Skeletal muscle tissue (tissue), 4 donors: ENCODE measurements around the gene GABARAPL2. TPM values are rescaled to one million over a fixed set of nuclear protein-coding genes. Genes with fewer than 3 reads are reported as not detected.
A peak's percentile ranks its signal among the peaks of the same experiment; 100 is the strongest.

Experiments used
- H3K27ac ChIP-seq: one replicate; pipeline ENCODE4 v1.7.0; 2013; ENCODE audit warnings: mild to moderate bottlenecking, low read depth, low read length, inconsistent platforms
- H3K27me3 ChIP-seq, 3 donors: one replicate each; pipeline ENCODE4 v1.7.0; 2013; ENCODE audit warnings: low read length in 3 of 3; ENCODE audit not compliant: control insufficient read depth in 3 of 3, insufficient read depth in 3 of 3
- H3K36me3 ChIP-seq, 3 donors: one replicate each; pipeline ENCODE4 v1.7.0; 2013; ENCODE audit warnings: low read length in 3 of 3; ENCODE audit not compliant: control insufficient read depth in 3 of 3, insufficient read depth in 3 of 3
- H3K4me1 ChIP-seq, 3 donors: one replicate each; pipeline ENCODE4 v1.7.0; 2013; ENCODE audit warnings: low read length in 3 of 3, mild to moderate bottlenecking in 3 of 3; ENCODE audit not compliant: control insufficient read depth in 3 of 3, insufficient read depth in 3 of 3
- H3K4me3 ChIP-seq, 3 donors: one replicate each; pipeline ENCODE4 v1.7.0; 2013; ENCODE audit warnings: low read length in 3 of 3
- H3K9ac ChIP-seq, 3 donors: one replicate each; pipeline ENCODE4 v1.7.0; 2013; ENCODE audit warnings: low read length in 3 of 3, mild to moderate bottlenecking in 3 of 3, moderate library complexity in 2 of 3, low read depth in 1 of 3
- H3K9me3 ChIP-seq, 3 donors: one replicate each; pipeline ENCODE4 v1.7.0; 2013; ENCODE audit warnings: low read length in 3 of 3; ENCODE audit not compliant: control insufficient read depth in 3 of 3
- total RNA-seq: library from RNA; depleted of rRNA; stranded (reverse); fragments of >200 nt; gene quantifications from one replicate; pipeline ENCODE4 v1.2.3, GENCODE V29; 2014
- donor health status: Osteomylitis.

The GABARAPL2 gene
- total RNA-seq, 1 donor from 2014 or later, result 67.8 TPM

DNA sequence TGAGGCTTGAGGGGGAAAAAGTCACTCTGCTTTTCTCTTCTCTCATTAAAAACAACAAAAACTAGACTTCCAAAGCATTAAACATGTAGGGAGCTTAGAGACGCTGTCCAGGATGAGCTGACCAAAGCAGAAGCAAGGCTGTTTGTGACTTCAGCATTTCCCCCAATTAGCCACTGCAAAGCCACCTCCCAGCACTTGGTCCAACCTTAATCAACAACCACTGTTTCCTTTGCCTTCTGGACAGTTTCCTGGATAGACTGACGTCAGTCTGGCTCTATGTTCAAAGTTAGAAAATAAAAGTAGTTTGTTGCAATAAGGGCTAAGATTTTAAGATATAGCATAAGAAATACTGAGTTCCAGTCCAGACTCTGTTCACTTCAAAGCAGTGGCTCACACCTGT is 13.2 kb upstream of the GABARAPL2 start:
- Histone ChIP-seq H3K9me3 (no peaks in the 10 kb centered on the region), H3K4me1 (peaks cover 4 to 11% (median 9%) of the 10 kb centered on the region in 3 donors), H3K27me3 (no peaks in the 10 kb centered on the region), H3K36me3 (no peaks in the 10 kb centered on the region), H3K4me3 (no peak overlapping the region), H3K27ac (peak overlapping the region; percentile 38), H3K9ac (no peak overlapping the region)

DNA sequence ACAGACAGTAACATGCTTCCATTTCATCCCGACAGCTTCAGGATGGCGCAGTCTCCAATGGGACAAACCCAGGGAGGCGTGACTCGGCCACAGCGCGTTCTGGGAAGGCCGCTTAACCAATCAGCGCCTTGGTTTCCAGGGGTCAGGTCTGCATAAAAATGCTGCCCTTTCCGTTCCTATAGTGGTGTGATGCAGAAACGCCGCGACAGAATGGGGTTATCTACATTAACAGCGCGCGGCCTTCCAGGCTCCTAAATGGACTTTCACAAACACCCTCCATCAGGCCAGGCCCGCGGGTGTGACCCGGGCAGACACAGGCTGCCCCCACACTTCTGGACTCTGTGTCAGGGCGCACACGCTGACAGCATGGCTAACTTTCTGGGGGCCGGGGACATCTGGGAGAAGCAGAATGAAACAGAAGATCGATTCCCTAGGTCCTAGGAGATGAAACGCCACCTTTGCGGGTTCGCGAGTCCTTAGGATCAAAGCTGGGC is 10.9 kb upstream of the GABARAPL2 start:
- peak overlapping the region; percentile 81 for H3K27ac ChIP-seq
- no peaks in the 10 kb centered on the region for H3K36me3 ChIP-seq
- peak overlapping the region; percentile 72 to 82 (median 76) for H3K9ac ChIP-seq

DNA sequence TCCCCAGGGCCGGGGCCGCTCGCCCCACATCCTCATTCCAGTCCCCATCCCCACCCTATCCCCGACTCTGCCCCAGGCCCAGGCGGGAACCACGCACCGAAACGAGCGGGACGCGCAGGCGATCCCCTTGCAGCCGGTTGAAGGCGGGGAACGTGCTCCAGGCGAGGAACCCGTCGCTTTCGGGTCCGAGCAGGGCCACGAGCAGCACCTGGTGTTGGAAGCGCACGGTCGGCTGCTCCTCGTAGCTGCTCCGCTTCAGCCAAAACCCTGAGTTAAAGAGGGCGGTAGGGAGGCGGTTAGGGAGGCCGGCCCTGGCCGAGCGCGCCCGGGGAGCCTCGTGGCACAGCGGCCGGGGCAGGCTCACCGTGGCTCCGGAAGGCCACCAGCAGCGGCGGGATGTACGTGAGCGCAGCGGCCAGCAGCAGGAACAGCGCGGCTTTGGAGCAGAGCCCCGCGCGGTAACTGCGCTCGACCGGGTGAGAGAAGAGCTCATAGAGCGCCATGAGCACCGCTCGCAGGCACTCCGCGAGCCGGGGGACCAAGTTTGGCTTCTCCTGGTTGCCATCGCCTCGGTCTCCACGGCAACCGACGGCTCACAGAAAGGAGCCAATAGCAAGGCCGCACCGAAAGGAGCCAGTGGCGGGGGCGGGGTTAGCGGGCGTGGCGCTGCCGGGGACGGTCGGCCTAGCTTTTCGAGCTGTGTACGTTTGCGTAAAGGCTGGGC is 10.3 kb upstream of the GABARAPL2 start, which contains the start of gene TMEM231:
TMEM231 (minus strand) TSS at position 546 of the 724 bp plus-strand sequence; CDS start at position 503, 43 bp downstream.
- no peaks in the 10 kb centered on the region for H3K9me3 ChIP-seq
- H3K4me1 ChIP-seq, result peaks cover 4 to 11% (median 9%) of the 10 kb centered on the region in 3 donors
- no peaks in the 10 kb centered on the region for H3K36me3 ChIP-seq
- H3K27me3 ChIP-seq, result no peaks in the 10 kb centered on the region
- peak within 1 kb of the TSS; percentile 81 for H3K27ac ChIP-seq
- peak within 1 kb of the TSS; percentile 86 to 91 (median 87) for H3K4me3 ChIP-seq
- peak within 1 kb of the TSS; percentile 72 to 82 (median 76) for H3K9ac ChIP-seq

More for the DNA sequence above, 10.9 kb upstream of the GABARAPL2 start:
- H3K4me1 ChIP-seq, result peaks cover 4 to 11% (median 9%) of the 10 kb centered on the region in 3 donors
- H3K27me3 ChIP-seq, result no peaks in the 10 kb centered on the region
- peak overlapping the region; percentile 86 to 91 (median 87) for H3K4me3 ChIP-seq
- no peaks in the 10 kb centered on the region for H3K9me3 ChIP-seq

- Histone ChIP-seq H3K27ac (peak overlapping the region; percentile 81), H3K4me3 (peak overlapping the region; percentile 86 to 91 (median 87)), H3K4me1 (peaks cover 4 to 11% (median 9%) of the 10 kb centered on the region in 3 donors), H3K9me3 (no peaks in the 10 kb centered on the region), H3K27me3 (no peaks in the 10 kb centered on the region), H3K36me3 (no peaks in the 10 kb centered on the region), H3K9ac (peak overlapping the region; percentile 54 to 82 (median 60))
These were observed 9.7 kb upstream of the GABARAPL2 start for GRCh38 chr16:75556431-75556950.

- Histone ChIP-seq H3K27ac (no peak overlapping the region), H3K9me3 (no peaks in the 10 kb centered on the region), H3K36me3 (no peaks in the 10 kb centered on the region), H3K4me3 (no peak overlapping the region), H3K27me3 (no peaks in the 10 kb centered on the region), H3K9ac (no peak overlapping the region), H3K4me1 (peaks cover 4 to 9% (median 9%) of the 10 kb centered on the region in 3 donors)
These were observed 7.3 kb upstream of the GABARAPL2 start for GRCh38 chr16:75558846-75559401.

GRCh38 chr16:75559564-75560372 is 6.4 kb upstream of the GABARAPL2 start:
- H3K9ac ChIP-seq, result no peak overlapping the region
- peaks cover 4 to 9% (median 9%) of the 10 kb centered on the region in 3 donors for H3K4me1 ChIP-seq
- H3K4me3 ChIP-seq, result no peak overlapping the region
- no peaks in the 10 kb centered on the region for H3K36me3 ChIP-seq
- no peaks in the 10 kb centered on the region for H3K9me3 ChIP-seq
- peak overlapping the region; percentile 12 for H3K27ac ChIP-seq
- H3K27me3 ChIP-seq, result no peaks in the 10 kb centered on the region

GRCh38 chr16:75565640-75566039 is 539 bp upstream of the GABARAPL2 start:
- Histone ChIP-seq H3K9ac (peak overlapping the region; percentile 71 to 94 (median 93)), H3K4me3 (peak overlapping the region; percentile 82 to 96 (median 92)), H3K27ac (peak overlapping the region; percentile 84), H3K27me3 (no peaks in the 10 kb centered on the region), H3K4me1 (peaks cover 24 to 48% (median 33%) of the 10 kb centered on the region in 3 donors), H3K9me3 (no peaks in the 10 kb centered on the region), H3K36me3 (peaks cover 23 to 30% (median 26%) of the 10 kb centered on the region in 3 donors)

- Histone ChIP-seq H3K4me3 (peak overlapping the region; percentile 82 to 96 (median 92)), H3K27me3 (no peaks in the 10 kb centered on the region), H3K36me3 (peaks cover 23 to 36% (median 30%) of the 10 kb centered on the region in 3 donors), H3K4me1 (peaks cover 27 to 48% (median 38%) of the 10 kb centered on the region in 3 donors), H3K9me3 (no peaks in the 10 kb centered on the region), H3K27ac (peak overlapping the region; percentile 84), H3K9ac (peak overlapping the region; percentile 92 to 94 (median 93))
These were observed 628 bp downstream of the GABARAPL2 start for GRCh38 chr16:75566758-75567255.

DNA sequence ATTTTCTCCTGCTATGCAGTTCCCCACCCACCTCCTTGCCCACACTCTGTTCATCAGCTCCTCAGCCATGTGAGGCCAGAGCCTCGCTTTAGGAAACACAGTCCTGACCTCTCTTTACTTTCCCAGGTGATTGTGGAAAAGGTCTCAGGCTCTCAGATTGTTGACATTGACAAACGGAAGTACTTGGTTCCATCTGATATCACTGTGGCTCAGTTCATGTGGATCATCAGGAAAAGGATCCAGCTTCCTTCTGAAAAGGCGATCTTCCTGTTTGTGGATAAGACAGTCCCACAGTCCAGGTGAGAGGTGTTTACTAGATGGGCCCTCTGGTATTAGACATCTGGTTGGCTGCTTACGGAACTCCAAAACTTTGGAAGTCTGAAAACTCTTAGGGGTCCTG is 1.7 kb downstream of the GABARAPL2 start:
- H3K27ac ChIP-seq, result peak overlapping the region; percentile 84

More for the DNA sequence above, 1.7 kb downstream of the GABARAPL2 start:
- Histone ChIP-seq H3K4me1 (peaks cover 34 to 54% (median 40%) of the 10 kb centered on the region in 3 donors), H3K9ac (peak overlapping the region in 2 of 3 donors; percentile 46 to 93), H3K9me3 (no peaks in the 10 kb centered on the region), H3K27me3 (no peaks in the 10 kb centered on the region), H3K36me3 (peaks cover 32 to 45% (median 41%) of the 10 kb centered on the region in 3 donors), H3K4me3 (peak overlapping the region in 1 of 3 donors; percentile 92)
